ENCODE results near the gene CCT7. TPM values are rescaled to one million over a fixed set of nuclear protein-coding genes. Genes with fewer than 3 reads are reported as not detected.

The CCT7 gene
- total and polyA plus RNA-seq, 5 donors, result 190 to 226 (median 210) TPM

- no peak overlapping the region for H3K4me3 ChIP-seq (ENCODE audit: low read length)
- no peaks in the 10 kb centered on the region for H3K9me3 ChIP-seq (ENCODE audit: control insufficient read depth, low read length)
- no peaks in the 10 kb centered on the region for H3K27me3 ChIP-seq (ENCODE audit: control insufficient read depth, insufficient read depth)
- no peaks in the 10 kb centered on the region for H3K4me1 ChIP-seq (ENCODE audit: control insufficient read depth, insufficient read depth, low read length)
- H3K27ac ChIP-seq (ENCODE audit: low read length), result no peak overlapping the region
- ATAC-seq (no peak), DNase-seq (no peak)
- intact Hi-C loops (cut with DNase I), result no loop called here
- 89% methylated on average over 3 of the region's 3 CpGs for WGBS
Observed at GRCh38 chr2:73244580-73244979, 10.5 kb downstream of the CCT7 start.

GRCh38 chr2:73246850-73247249, 12.7 kb downstream of the CCT7 start:
- no peak overlapping the region for H3K27ac ChIP-seq (ENCODE audit: low read length)
- DNase-seq (no peak), ATAC-seq (no peak)
- intact Hi-C loops (cut with DNase I), result no loop called here
- H3K9me3 ChIP-seq (ENCODE audit: control insufficient read depth, low read length), result no peaks in the 10 kb centered on the region
- no peak overlapping the region for H3K4me3 ChIP-seq (ENCODE audit: low read length)
- H3K4me1 ChIP-seq (ENCODE audit: control insufficient read depth, insufficient read depth, low read length), result no peaks in the 10 kb centered on the region
- WGBS, result 85% methylated on average over 3 of the region's 3 CpGs
- H3K27me3 ChIP-seq (ENCODE audit: control insufficient read depth, insufficient read depth), result no peaks in the 10 kb centered on the region

GRCh38 chr2:73249636-73250035, 15.5 kb downstream of the CCT7 start:
- 66% methylated on average over 9 of the region's 9 CpGs for WGBS
- ATAC-seq, result no peak

GRCh38 chr2:73250872-73251846, 17.1 kb downstream of the CCT7 start:
- intact Hi-C loops (cut with DNase I), result no loop called here
- H3K27ac ChIP-seq (ENCODE audit: low read length), result no peak overlapping the region
- no peaks in the 10 kb centered on the region for H3K4me1 ChIP-seq (ENCODE audit: control insufficient read depth, insufficient read depth, low read length)
- no peak overlapping the region for H3K4me3 ChIP-seq (ENCODE audit: low read length)
- 91% methylated on average over 17 of the region's 17 CpGs for WGBS
- no peak for ATAC-seq
- DNase-seq, result no peak
- no peaks in the 10 kb centered on the region for H3K9me3 ChIP-seq (ENCODE audit: control insufficient read depth, low read length)
- H3K27me3 ChIP-seq (ENCODE audit: control insufficient read depth, insufficient read depth), result no peaks in the 10 kb centered on the region

More at GRCh38 chr2:73249636-73250035, 15.5 kb downstream of the CCT7 start:
- Histone ChIP-seq H3K27me3 (ENCODE audit: control insufficient read depth, insufficient read depth) (no peaks in the 10 kb centered on the region), H3K4me3 (ENCODE audit: low read length) (no peak overlapping the region), H3K4me1 (ENCODE audit: control insufficient read depth, insufficient read depth, low read length) (no peaks in the 10 kb centered on the region), H3K27ac (ENCODE audit: low read length) (no peak overlapping the region), H3K9me3 (ENCODE audit: control insufficient read depth, low read length) (no peaks in the 10 kb centered on the region)
- DNase-seq, result no peak
- intact Hi-C loops (cut with DNase I), result no loop called here

- DNase-seq (no peak), ATAC-seq (no peak)
- Histone ChIP-seq H3K27me3 (ENCODE audit: control insufficient read depth, insufficient read depth) (no peaks in the 10 kb centered on the region), H3K4me1 (ENCODE audit: control insufficient read depth, insufficient read depth, low read length) (no peaks in the 10 kb centered on the region), H3K4me3 (ENCODE audit: low read length) (no peak overlapping the region), H3K27ac (ENCODE audit: low read length) (no peak overlapping the region), H3K9me3 (ENCODE audit: control insufficient read depth, low read length) (no peaks in the 10 kb centered on the region)
- WGBS, result 81% methylated on average over 17 of the region's 17 CpGs
- intact Hi-C loops (cut with DNase I), result no loop called here
Observed at GRCh38 chr2:73252238-73253027, 18.3 kb downstream of the CCT7 start.

- no peak for ATAC-seq
Observed at GRCh38 chr2:73253400-73253799, 19.3 kb downstream of the CCT7 start.

GRCh38 chr2:73253901-73254300, 19.8 kb downstream of the CCT7 start:
- ATAC-seq (no peak), DNase-seq (no peak)
- 93% methylated on average over 3 of the region's 3 CpGs for WGBS
- intact Hi-C loops (cut with DNase I), result no loop called here
- no peak overlapping the region for H3K4me3 ChIP-seq (ENCODE audit: low read length)
- H3K27ac ChIP-seq (ENCODE audit: low read length), result no peak overlapping the region
- no peaks in the 10 kb centered on the region for H3K27me3 ChIP-seq (ENCODE audit: control insufficient read depth, insufficient read depth)
- no peaks in the 10 kb centered on the region for H3K4me1 ChIP-seq (ENCODE audit: control insufficient read depth, insufficient read depth, low read length)
- no peaks in the 10 kb centered on the region for H3K9me3 ChIP-seq (ENCODE audit: control insufficient read depth, low read length)

More at GRCh38 chr2:73253400-73253799, 19.3 kb downstream of the CCT7 start:
- no peak for DNase-seq
- no peaks in the 10 kb centered on the region for H3K4me1 ChIP-seq (ENCODE audit: control insufficient read depth, insufficient read depth, low read length)
- 64% methylated on average over 2 of the region's 2 CpGs for WGBS
- H3K27ac ChIP-seq (ENCODE audit: low read length), result no peak overlapping the region
- no peaks in the 10 kb centered on the region for H3K27me3 ChIP-seq (ENCODE audit: control insufficient read depth, insufficient read depth)
- intact Hi-C loops (cut with DNase I), result no loop called here
- H3K9me3 ChIP-seq (ENCODE audit: control insufficient read depth, low read length), result no peaks in the 10 kb centered on the region
- no peak overlapping the region for H3K4me3 ChIP-seq (ENCODE audit: low read length)

- no peaks in the 10 kb centered on the region for H3K27me3 ChIP-seq (ENCODE audit: control insufficient read depth, insufficient read depth)
- H3K9me3 ChIP-seq (ENCODE audit: control insufficient read depth, low read length), result no peaks in the 10 kb centered on the region
- H3K4me3 ChIP-seq (ENCODE audit: low read length), result no peak overlapping the region
- WGBS, result 93% methylated on average over 7 of the region's 7 CpGs
- intact Hi-C loops (cut with DNase I), result no loop called here
- no peaks in the 10 kb centered on the region for H3K4me1 ChIP-seq (ENCODE audit: control insufficient read depth, insufficient read depth, low read length)
- no peak overlapping the region for H3K27ac ChIP-seq (ENCODE audit: low read length)
- ATAC-seq, result no peak
- no peak for DNase-seq
Observed at GRCh38 chr2:73254343-73255006, 20.4 kb downstream of the CCT7 start.

GRCh38 chr2:73255007-73255644, 21.0 kb downstream of the CCT7 start:
- H3K27me3 ChIP-seq (ENCODE audit: control insufficient read depth, insufficient read depth), result no peaks in the 10 kb centered on the region
- no peaks in the 10 kb centered on the region for H3K9me3 ChIP-seq (ENCODE audit: control insufficient read depth, low read length)
- WGBS, result 59% methylated on average over 4 of the region's 4 CpGs
- intact Hi-C loops (cut with DNase I), result no loop called here
- no peak overlapping the region for H3K4me3 ChIP-seq (ENCODE audit: low read length)
- DNase-seq (no peak), ATAC-seq (no peak)
- no peak overlapping the region for H3K27ac ChIP-seq (ENCODE audit: low read length)
- no peaks in the 10 kb centered on the region for H3K4me1 ChIP-seq (ENCODE audit: control insufficient read depth, insufficient read depth, low read length)

- WGBS, result 64% methylated on average over 5 of the region's 5 CpGs
- intact Hi-C loops (cut with DNase I), result no loop called here
- no peak overlapping the region for H3K4me3 ChIP-seq (ENCODE audit: low read length)
- no peak overlapping the region for H3K27ac ChIP-seq (ENCODE audit: low read length)
- no peak for DNase-seq
- no peak for ATAC-seq
- no peaks in the 10 kb centered on the region for H3K27me3 ChIP-seq (ENCODE audit: control insufficient read depth, insufficient read depth)
- no peaks in the 10 kb centered on the region for H3K9me3 ChIP-seq (ENCODE audit: control insufficient read depth, low read length)
- H3K4me1 ChIP-seq (ENCODE audit: control insufficient read depth, insufficient read depth, low read length), result no peaks in the 10 kb centered on the region
Observed at GRCh38 chr2:73255907-73256617, 22.0 kb downstream of the CCT7 start.
